HepG2 (cell line): ENCODE measurements around the gene ZNF581. TPM values are rescaled to one million over a fixed set of nuclear protein-coding genes. Genes with fewer than 3 reads are reported as not detected.

Experiments used
- ATAC-seq: fragments of 200-7000 bp; cut with Tn5 transposase; 3 replicates; pipeline ENCODE4 v1.9.1; 2020; ENCODE audit warnings: mild to moderate bottlenecking, moderate library complexity
- BruUV-seq: library from RNA; stranded (reverse); fragments of 400-500 nt; replicated peaks from 2 replicates; lab custom pipeline; 2021; lab: Mats Ljungman, UMichigan
- CTCF ChIA-PET: fragments of 300-600 bp; formaldehyde crosslinking; extraction: SDS; loops from one replicate; lab custom pipeline; 2021; ENCODE audit warnings: low total read pairs, inconsistent platforms, low intra/inter-chr PET ratio; lab: Yijun Ruan, JAX
- POLR2A ChIA-PET: fragments of 350-600 bp; sonication (Branson Sonifier 250); formaldehyde crosslinking; loops from one replicate; lab custom pipeline; 2020; ENCODE audit warnings: antibody characterized with exemption, inconsistent platforms; lab: Yijun Ruan, JAX
- DNase-seq: peaks from one replicate; pipeline ENCODE4 v3.0.0-alpha.2; 2015; ENCODE audit warnings: low spot score
- FAIRE-seq: peaks from 3 replicates; lab custom pipeline; 2011; peaks lifted over from hg19 to GRCh38; lab: Jason Lieb, UNC
- H2AFZ ChIP-seq: one replicate; pipeline ENCODE4 v1.6.1; 2011; ENCODE audit warnings: low read length, inconsistent platforms
- H3K27ac ChIP-seq: fragments of 300-600 bp; 3 replicates; pipeline ENCODE4 v1.8.0; 2011; ENCODE audit warnings: mixed run types, mild to moderate bottlenecking, mixed read lengths, low read length, inconsistent platforms; ENCODE audit not compliant: insufficient read depth; ENCODE audit errors: extremely low read length
- H3K27me3 ChIP-seq, 2 experiments: fragments of 200-600 bp in 1 of 2; 2 replicates in 1 of 2; 3 replicates in 1 of 2; pipeline versions ENCODE4 v1.6.0 to v1.8.0; 2011; ENCODE audit warnings: low read length in 2 of 2, mild to moderate bottlenecking in 2 of 2, moderate library complexity in 2 of 2, inconsistent platforms in 1 of 2; ENCODE audit not compliant: insufficient read depth in 2 of 2, control insufficient read depth in 1 of 2
- H3K36me3 ChIP-seq, 2 experiments: fragments of 200-600 bp in 1 of 2; replicated peaks in 1 of 2; 2 replicates in 1 of 2; 3 replicates in 1 of 2; pipeline versions ENCODE4 v1.5.1 to v1.8.0; 2011; ENCODE audit warnings: low read length in 2 of 2, inconsistent platforms in 1 of 2; ENCODE audit not compliant: insufficient read depth in 2 of 2, control insufficient read depth in 1 of 2
- H3K4me1 ChIP-seq: 2 replicates; pipeline ENCODE4 v1.5.1; 2012; ENCODE audit warnings: low read length, inconsistent platforms; ENCODE audit not compliant: insufficient read depth
- H3K4me2 ChIP-seq: 2 replicates; pipeline ENCODE4 v1.6.0; 2011; ENCODE audit warnings: low read depth, low read length, inconsistent platforms
- H3K4me3 ChIP-seq, 3 experiments: fragments of 200-600 bp in 1 of 3; sonication (generic), shearing (Covaris generic) in 1 of 3; replicated peaks in 1 of 3; 2 replicates each; pipeline ENCODE4 v1.5.1; 2011 to 2016; ENCODE audit warnings: low read length in 3 of 3, inconsistent platforms in 2 of 3, low read depth in 2 of 3, mild to moderate bottlenecking in 2 of 3, control low read depth in 1 of 3, mixed read lengths in 1 of 3; ENCODE audit not compliant: insufficient read depth in 1 of 3
- H3K79me2 ChIP-seq: one replicate; pipeline ENCODE4 v1.6.1; 2011; ENCODE audit warnings: low read length, inconsistent platforms; ENCODE audit not compliant: insufficient read depth
- H3K9ac ChIP-seq: 2 replicates; pipeline ENCODE4 v1.6.0; 2011; ENCODE audit warnings: mild to moderate bottlenecking, low read depth, low read length, inconsistent platforms; ENCODE audit not compliant: insufficient read depth
- H3K9me3 ChIP-seq: 2 replicates; pipeline ENCODE4 v1.5.1; 2012; ENCODE audit warnings: mild to moderate bottlenecking, low read length
- H4K20me1 ChIP-seq: 2 replicates; pipeline ENCODE4 v1.6.0; 2011; ENCODE audit warnings: inconsistent platforms, mild to moderate bottlenecking, low read length, moderate library complexity; ENCODE audit not compliant: insufficient read depth
- BCL6 ChIP-seq: IDR thresholded peaks from 2 replicates; pipeline ENCODE4 v1.6.1; 2016; ENCODE audit warnings: missing genetic modification reagents, missing compliant biosample characterization
- CCDC6 ChIP-seq: sonication (generic); formaldehyde crosslinking; IDR thresholded peaks from 2 replicates; pipeline ENCODE4 v1.8.1; 2022; ENCODE audit warnings: mild to moderate bottlenecking, missing genetic modification reagents, moderate library complexity
- MNT ChIP-seq: fragments of 450-650 bp; IDR thresholded peaks from 2 replicates; pipeline ENCODE4 v1.6.1; 2016
- RNF219 ChIP-seq: sonication (generic); formaldehyde crosslinking; IDR thresholded peaks from 2 replicates; pipeline ENCODE4 v1.5.0; 2020; ENCODE audit warnings: mild to moderate bottlenecking, missing genetic modification reagents
- SMARCC2 ChIP-seq: fragments of 450-650 bp; IDR thresholded peaks from 2 replicates; pipeline ENCODE4 v1.6.1; 2017; ENCODE audit warnings: antibody characterized with exemption, mild to moderate bottlenecking
- TMF1 ChIP-seq: sonication (generic); formaldehyde crosslinking; IDR thresholded peaks from 2 replicates; pipeline ENCODE4 v1.8.1; 2022; ENCODE audit warnings: low read depth, missing genetic modification reagents
- ZBTB25 ChIP-seq: IDR thresholded peaks from 2 replicates; pipeline ENCODE4 v1.6.1; 2018; ENCODE audit warnings: missing genetic modification reagents
- ZNF3 ChIP-seq: IDR thresholded peaks from 2 replicates; pipeline ENCODE4 v1.7.0; 2017; ENCODE audit warnings: inconsistent platforms
- ZNF33A ChIP-seq: sonication (generic); formaldehyde crosslinking; IDR thresholded peaks from 2 replicates; pipeline ENCODE4 v1.5.1; 2020; ENCODE audit warnings: missing genetic modification reagents, mild to moderate bottlenecking, moderate library complexity, borderline replicate concordance
- ZNF441 ChIP-seq: sonication (generic); formaldehyde crosslinking; IDR thresholded peaks from 2 replicates; pipeline ENCODE4 v1.7.0; 2021; ENCODE audit warnings: missing genetic modification reagents, borderline replicate concordance
- ZNF496 ChIP-seq: sonication (generic); formaldehyde crosslinking; IDR thresholded peaks from 2 replicates; pipeline ENCODE4 v1.8.1; 2023; ENCODE audit warnings: mild to moderate bottlenecking, moderate library complexity, missing genetic modification reagents; ENCODE audit not compliant: insufficient replicate concordance
- WGBS: methylation state at CpG from one replicate; pipeline ENCODE4 v1.1.6; 2017; ENCODE audit warnings: low lambda C conversion rate; 5-methylcytosine and 5-hydroxymethylcytosine counted together
- in situ Hi-C: cut with HindIII; loops from 2 replicates; pipeline ENCODE4 v1.10.0; 2017; ENCODE audit warnings: low pct_unique_long_range_greater_than_20kb; ENCODE audit not compliant: extremely low pct_ligation_motif_present
- intact Hi-C: fragments of 100-400 bp; cut with micrococcal nuclease; formaldehyde crosslinking; loops from one replicate; pipeline ENCODE4 v1.10.0; 2022; ENCODE audit not compliant: unreplicated experiment
- polyA plus RNA-seq, 8 experiments: library from polyadenylated mRNA; depleted of rRNA in 3 of 8; stranded (reverse) in 7 of 8; unstranded in 1 of 8; fragments of >200 nt; fragmentation: Illumina TruSeq in 4 of 8; extraction: Trizol in 4 of 8; gene quantifications; 2 replicates each; pipeline versions ENCODE4 v1.2.1 to v1.2.3, GENCODE V29; 2011 to 2016; ENCODE audit warnings: low read depth in 4 of 8, missing spikeins in 1 of 8, mixed read lengths in 1 of 8; ENCODE audit not compliant: insufficient read depth in 1 of 8
- total RNA-seq, 5 experiments: library from RNA; depleted of rRNA; stranded (reverse); fragments of >200 nt; fragmentation: Illumina TruSeq; extraction: Trizol; gene quantifications; 2 replicates each; pipeline ENCODE4 v1.2.3, GENCODE V29; 2016; ENCODE audit warnings: low read depth in 1 of 5
- TF ChIP-seq, protein P1 (sequence below): sonication (generic); formaldehyde crosslinking; IDR thresholded peaks from 2 replicates; pipeline ENCODE4 v1.5.0; 2020; ENCODE audit warnings: mild to moderate bottlenecking, missing genetic modification reagents

Gene ZNF581
- total and polyA plus RNA-seq, 2 of the 13 experiments (the other 11 are each of a cell fraction or from before 2014, with no cell fraction given): 19.6 to 49.5 TPM

- TF ChIP-seq, protein P1, sequence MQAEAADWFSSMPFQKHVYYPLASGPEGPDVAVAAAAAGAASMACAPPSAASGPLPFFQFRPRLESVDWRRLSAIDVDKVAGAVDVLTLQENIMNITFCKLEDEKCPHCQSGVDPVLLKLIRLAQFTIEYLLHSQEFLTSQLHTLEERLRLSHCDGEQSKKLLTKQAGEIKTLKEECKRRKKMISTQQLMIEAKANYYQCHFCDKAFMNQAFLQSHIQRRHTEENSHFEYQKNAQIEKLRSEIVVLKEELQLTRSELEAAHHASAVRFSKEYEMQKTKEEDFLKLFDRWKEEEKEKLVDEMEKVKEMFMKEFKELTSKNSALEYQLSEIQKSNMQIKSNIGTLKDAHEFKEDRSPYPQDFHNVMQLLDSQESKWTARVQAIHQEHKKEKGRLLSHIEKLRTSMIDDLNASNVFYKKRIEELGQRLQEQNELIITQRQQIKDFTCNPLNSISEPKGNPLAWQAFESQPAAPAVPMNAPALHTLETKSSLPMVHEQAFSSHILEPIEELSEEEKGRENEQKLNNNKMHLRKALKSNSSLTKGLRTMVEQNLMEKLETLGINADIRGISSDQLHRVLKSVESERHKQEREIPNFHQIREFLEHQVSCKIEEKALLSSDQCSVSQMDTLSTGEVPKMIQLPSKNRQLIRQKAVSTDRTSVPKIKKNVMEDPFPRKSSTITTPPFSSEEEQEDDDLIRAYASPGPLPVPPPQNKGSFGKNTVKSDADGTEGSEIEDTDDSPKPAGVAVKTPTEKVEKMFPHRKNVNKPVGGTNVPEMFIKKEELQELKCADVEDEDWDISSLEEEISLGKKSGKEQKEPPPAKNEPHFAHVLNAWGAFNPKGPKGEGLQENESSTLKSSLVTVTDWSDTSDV: no peak
Measured at GRCh38 chr19:55641426-55642152, 1.9 kb upstream of the ZNF581 start (continued).

DNA sequence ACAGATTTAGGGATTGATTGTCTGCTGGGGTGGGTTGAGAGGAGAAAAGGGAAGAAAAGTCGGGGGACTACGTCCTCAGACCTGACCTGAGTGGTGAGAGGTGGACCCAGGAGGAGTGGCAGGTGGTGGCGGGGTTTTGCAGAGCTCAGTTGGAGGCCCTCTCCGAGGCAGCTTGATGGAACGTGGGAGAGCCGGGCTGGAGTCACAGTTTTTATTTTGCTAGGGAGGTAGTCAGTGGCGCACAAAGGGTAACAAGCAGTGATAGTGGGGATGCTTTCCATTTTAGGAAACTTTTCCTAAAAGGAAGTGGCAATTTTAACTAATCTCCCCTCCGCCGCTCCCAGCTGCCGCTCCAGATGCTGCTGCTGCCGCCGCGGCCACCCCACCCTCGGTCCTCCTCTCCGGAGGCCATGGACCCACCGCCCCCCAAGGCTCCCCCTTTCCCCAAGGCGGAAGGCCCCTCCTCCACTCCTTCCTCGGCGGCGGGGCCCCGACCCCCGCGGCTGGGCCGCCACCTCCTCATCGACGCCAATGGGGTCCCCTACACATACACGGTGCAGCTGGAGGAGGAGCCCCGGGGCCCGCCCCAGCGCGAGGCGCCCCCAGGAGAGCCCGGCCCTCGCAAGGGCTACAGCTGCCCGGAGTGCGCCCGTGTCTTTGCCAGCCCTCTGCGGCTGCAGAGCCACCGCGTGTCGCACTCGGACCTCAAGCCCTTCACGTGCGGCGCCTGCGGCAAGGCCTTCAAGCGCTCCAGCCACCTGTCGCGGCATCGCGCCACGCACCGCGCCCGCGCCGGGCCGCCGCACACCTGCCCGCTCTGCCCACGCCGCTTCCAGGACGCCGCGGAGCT is 1.1 kb upstream of the ZNF581 start:
- Histone ChIP-seq H3K27ac (peak overlapping the region; percentile 79), H4K20me1 (no peaks in the 10 kb centered on the region), H3K27me3 (no peaks in the 10 kb centered on the region; a peak in 1 of 5 replicates), H3K9ac (peak overlapping the region; percentile 84), H3K4me2 (peak overlapping the region; percentile 96), H3K4me3 (peak overlapping the region; percentile 92 to 96 (median 92)), H3K4me1 (peaks cover 55% of the 10 kb centered on the region), H3K36me3 (peaks cover 0 to 10% of the 10 kb centered on the region in 2 experiments; a peak in 2 of 5 replicates), H3K79me2 (peaks cover 39% of the 10 kb centered on the region), H3K9me3 (no peaks in the 10 kb centered on the region), H2AFZ (no peak overlapping the region)
- peak; percentile 20 for ATAC-seq
- ChIA-PET POLR2A (interaction anchor here (0.5 to 1.9 kb wide), 5 partner anchors 9 to 166 kb away, joined by 3 to 19 read pairs (median 8); partner anchors contain the start of genes U2AF2, ZNF628 and ZNF784), CTCF (interaction anchor here (1.7 kb wide), 1 partner anchor 11 kb away, joined by 4 read pairs; no protein-coding TSS in a partner anchor)
- no peak for FAIRE-seq
- DNase-seq: no peak
- WGBS: 3% methylated on average over 16 of the region's 65 CpGs
- intact Hi-C loops (no loop called here), in situ Hi-C loops (no loop called here)
- BruUV-seq: no TSS peak
- TF ChIP-seq ZNF441 (CRISPR knock-in tag) (no peak), SMARCC2 (no peak), ZNF3 (no peak), ZNF33A (CRISPR knock-in tag) (no peak), MNT (no peak), ZNF496 (no peak), RNF219 (no peak), ZBTB25 (CRISPR knock-in tag) (no peak), TMF1 (CRISPR knock-in tag) (0 out of 2 replicates have a peak, but pooled peaks have one; percentile 14), BCL6 (CRISPR knock-in tag) (no peak), CCDC6 (CRISPR knock-in tag) (no peak)
